HG03097 (cell line): Measurements from ENCODE around the gene CENPF.
"Not testable (repeated sequence)": the region's sequence is repeated elsewhere in the genome, so short reads cannot be mapped to it uniquely, and the experiment has no call there.

Source experiments
- ATAC-seq: cut with Tn5 transposase; IDR thresholded peaks from one replicate; pipeline ENCODE4 v1.9.1; 2021; ENCODE audit not compliant: unreplicated experiment, low FRiP score

Gene CENPF

DNA sequence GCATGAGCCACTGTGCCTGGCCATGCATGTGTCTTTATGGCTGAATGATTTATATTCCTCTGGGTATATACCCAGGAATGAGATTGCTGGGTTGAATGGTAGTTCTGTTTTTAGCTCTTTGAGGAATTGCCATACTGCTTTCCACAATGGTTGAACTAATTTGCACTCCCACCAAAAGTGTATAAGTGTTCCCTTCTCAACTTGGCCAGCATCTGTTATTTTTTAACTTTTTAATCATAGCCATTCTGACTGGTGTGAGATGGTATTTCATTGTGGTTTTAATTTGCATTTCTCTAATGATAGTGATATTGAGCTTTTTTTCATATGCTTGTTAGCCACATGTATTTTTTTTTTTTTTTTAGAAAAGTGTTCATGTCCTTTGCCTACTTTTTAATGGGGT lies 7.1 kb downstream of the CENPF start:
- not testable (repeated sequence) for ATAC-seq

- ATAC-seq: no peak
These were observed 12.1 kb downstream of the CENPF start for GRCh38 chr1:214615109-214615508.

DNA sequence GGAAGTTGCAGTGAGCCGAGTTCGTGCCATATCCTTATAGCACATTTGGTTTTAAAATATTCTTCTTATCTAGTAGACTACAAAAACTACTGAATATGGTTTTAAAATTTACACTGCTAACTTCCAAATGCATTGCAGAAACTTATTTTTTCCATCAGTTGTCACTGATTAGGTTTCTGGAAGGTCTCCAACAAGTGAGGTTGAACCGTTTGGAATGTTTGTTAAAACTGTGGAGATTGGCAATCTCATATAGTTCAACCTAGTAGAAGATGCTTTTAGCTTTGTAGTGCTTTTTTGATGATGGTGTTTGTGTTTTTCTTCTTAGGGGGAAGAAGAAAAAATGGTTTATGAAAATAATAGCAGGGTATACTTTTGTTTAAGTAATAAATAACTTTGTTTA lies 12.9 kb downstream of the CENPF start:
- no peak for ATAC-seq

DNA sequence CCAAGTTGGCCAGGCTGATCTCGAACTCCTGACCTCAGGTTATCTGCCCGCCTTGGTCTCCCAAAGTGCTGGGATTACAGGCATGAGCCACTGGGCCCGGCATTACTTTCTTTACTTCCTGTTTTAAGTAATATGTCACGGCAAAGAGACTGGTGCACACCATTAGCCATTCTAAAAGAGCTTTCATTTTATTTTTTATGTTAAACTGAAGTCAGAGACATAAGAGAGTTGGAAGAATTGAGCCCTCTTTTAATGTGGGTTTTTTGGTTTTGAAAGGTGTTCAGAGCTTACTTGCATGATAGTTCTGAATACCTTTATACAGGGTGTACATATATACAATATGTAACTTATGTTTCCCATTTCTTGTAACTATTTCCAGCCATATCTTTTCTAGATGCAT lies 14.3 kb downstream of the CENPF start:
- no peak for ATAC-seq

DNA sequence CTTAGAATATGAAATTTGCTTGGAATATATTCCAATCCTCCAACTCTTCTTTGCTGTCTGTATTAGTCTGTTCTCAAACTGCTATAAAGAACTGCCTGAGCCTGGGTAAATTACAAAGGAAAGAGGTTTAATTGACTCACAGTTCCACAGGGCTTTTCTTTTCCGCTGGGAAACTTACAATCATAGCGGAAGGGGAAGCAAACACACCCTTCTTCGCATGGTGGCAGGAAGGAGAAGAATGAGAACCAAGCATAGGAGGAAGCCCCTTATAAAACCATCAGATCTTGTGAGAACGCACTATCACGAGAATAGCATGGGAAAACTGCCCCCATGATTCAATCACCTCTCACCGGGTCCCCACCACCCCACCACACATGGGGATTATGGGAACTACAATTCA lies 14.8 kb downstream of the CENPF start:
- ATAC-seq: no peak

DNA sequence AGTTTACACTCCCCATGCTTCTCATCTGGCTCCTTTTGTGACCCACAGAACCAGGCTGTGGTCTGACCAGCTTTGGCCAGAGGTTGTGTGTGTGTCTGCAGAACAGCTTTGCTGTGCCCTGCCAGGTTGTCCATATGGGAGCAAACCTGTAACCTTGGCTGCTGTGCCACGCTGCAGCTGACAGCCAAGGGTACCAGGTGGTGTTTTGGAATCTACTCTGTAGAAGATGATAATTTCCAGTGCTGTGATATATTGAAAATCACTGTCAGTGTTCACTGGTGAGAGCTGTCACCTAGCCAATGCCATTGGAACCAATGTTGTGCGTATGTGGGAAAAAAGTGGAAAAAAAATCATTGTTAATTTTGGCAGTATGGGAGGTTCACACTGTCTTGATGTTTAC lies 18.2 kb downstream of the CENPF start:
- no peak for ATAC-seq

GRCh38 chr1:214623430-214623829 lies 20.4 kb downstream of the CENPF start:
- ATAC-seq: no peak

GRCh38 chr1:214632091-214632490 lies 29.1 kb downstream of the CENPF start:
- ATAC-seq: no peak

GRCh38 chr1:214633686-214634085 lies 30.7 kb downstream of the CENPF start:
- no peak for ATAC-seq

- no peak for ATAC-seq
These were observed 31.3 kb downstream of the CENPF start for GRCh38 chr1:214634267-214634666.

GRCh38 chr1:214635086-214635485 lies 32.1 kb downstream of the CENPF start:
- no peak for ATAC-seq

DNA sequence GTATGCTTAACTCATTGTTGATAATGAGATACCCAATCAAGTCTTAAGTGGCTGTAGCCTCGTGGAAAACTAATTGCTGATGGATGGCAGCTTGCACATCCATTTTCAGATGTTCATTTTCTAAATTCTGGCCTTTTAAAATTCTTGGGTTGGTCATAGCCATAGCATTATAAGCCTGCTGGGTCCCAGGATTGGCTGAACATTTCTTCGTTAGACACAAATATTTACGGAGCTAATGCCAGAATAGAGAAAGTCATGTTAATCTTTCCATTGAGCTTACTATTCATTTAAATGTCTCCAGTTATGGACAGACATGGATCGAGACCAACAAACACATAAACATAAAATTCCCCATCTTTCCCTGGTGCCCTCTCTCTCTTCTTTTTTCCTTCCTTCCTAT lies 32.5 kb downstream of the CENPF start:
- ATAC-seq: no peak

DNA sequence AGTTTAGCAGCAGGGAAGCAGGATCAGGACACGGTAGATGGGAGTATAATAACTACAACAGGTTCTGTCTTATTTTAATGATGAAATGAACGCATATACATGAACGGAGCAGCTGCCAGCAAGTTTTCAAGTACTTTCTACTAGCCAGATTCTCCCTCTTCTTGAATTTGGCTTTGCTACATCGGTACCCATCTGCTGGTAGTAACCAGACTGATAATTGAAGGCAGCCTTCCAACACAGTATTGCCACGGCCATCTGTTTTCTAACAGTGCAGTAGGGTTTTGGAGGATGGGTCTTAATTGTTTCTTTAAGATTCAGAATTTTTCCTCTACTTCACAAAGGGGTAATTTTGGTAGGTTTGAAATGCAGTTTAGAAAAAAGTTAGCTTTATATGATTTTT lies 33.4 kb downstream of the CENPF start:
- no peak for ATAC-seq

- no peak for ATAC-seq
These were observed 34.1 kb downstream of the CENPF start for GRCh38 chr1:214637125-214637524.

- ATAC-seq: no peak
These were observed 34.9 kb downstream of the CENPF start for GRCh38 chr1:214637722-214638458.

- ATAC-seq: no peak
These were observed 35.4 kb downstream of the CENPF start for GRCh38 chr1:214638459-214638807.

- no peak for ATAC-seq
These were observed 36.0 kb downstream of the CENPF start for GRCh38 chr1:214638997-214639396.

GRCh38 chr1:214640431-214641213 lies 37.6 kb downstream of the CENPF start:
- ATAC-seq: no peak

GRCh38 chr1:214641214-214641895 lies 38.4 kb downstream of the CENPF start:
- ATAC-seq: no peak

GRCh38 chr1:214643030-214643429 lies 40.0 kb downstream of the CENPF start:
- no peak for ATAC-seq

DNA sequence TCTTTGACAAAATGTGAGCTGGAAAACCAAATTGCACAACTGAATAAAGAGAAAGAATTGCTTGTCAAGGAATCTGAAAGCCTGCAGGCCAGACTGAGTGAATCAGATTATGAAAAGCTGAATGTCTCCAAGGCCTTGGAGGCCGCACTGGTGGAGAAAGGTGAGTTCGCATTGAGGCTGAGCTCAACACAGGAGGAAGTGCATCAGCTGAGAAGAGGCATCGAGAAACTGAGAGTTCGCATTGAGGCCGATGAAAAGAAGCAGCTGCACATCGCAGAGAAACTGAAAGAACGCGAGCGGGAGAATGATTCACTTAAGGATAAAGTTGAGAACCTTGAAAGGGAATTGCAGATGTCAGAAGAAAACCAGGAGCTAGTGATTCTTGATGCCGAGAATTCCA lies 42.7 kb downstream of the CENPF start:
- ATAC-seq: no peak

DNA sequence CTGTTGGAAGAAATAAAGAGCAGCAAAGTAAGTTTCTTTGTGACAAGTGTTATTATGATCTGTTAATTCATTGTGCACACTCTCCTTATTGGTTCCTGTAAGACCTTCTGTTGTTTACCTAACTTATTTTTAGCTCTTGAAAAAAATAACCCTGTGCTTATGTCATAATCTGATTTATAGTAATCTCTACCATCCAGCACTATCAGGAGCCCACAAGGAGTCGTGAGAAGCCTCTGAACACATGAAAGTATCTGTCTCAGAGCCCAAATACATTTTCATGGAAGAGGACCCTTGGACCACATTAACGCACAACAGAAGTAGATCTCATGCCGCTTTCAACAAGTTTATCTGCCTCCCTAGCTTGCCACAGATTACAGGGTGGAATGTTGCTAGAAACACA lies 45.8 kb downstream of the CENPF start:
- ATAC-seq: no peak
